HG02588 (cell line): ENCODE data around the gene JAKMIP2.

ENCODE experiments used
- ATAC-seq: cut with Tn5 transposase; IDR thresholded peaks from one replicate; pipeline ENCODE4 v1.9.1; 2021; ENCODE audit warnings: mild to moderate bottlenecking, moderate library complexity; ENCODE audit not compliant: unreplicated experiment

The JAKMIP2 gene

GRCh38 chr5:147704544-147704943, 78.0 kb downstream of the JAKMIP2 start:
- no peak for ATAC-seq

DNA sequence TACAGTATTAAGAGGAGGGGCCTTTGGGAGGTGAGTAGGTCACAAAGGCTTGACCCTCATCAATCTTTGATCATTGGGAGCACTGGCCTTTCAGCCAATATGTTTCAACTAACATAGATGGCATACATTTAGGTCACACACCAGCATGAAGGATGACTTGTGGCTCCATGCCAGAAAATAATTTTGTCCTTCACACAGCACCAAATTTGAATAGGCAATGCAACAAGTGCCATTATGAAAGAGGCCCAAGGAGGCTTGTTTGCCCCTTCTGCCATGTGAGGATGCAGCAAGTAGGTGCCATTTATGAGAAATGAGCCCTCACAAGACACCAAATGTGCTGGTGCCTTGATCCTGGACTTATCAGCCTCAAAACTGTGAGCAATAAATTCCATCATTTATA, 81.1 kb downstream of the JAKMIP2 start:
- ATAC-seq, result no peak

- ATAC-seq, result no peak
Observed at GRCh38 chr5:147699496-147700088, 82.9 kb downstream of the JAKMIP2 start.

DNA sequence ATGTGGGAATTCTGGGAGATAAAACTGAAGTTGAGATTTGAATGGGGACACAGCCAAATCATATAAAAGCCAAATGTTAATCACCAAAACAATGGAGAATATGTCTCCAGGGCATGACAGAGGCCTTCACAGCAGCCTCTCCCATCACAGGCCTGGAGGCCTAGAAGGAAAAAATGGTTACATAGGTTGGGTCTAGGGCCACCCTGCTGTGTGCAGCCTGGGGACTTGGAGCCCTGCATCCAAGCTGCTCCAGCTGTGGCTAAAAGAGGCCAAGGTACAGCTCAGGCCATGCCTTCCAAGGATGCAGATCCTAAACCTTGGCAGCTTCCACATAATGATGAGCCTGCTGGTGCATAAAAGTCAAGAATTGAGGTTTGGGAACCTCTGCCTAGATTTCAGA, 85.1 kb downstream of the JAKMIP2 start:
- ATAC-seq, result no peak

DNA sequence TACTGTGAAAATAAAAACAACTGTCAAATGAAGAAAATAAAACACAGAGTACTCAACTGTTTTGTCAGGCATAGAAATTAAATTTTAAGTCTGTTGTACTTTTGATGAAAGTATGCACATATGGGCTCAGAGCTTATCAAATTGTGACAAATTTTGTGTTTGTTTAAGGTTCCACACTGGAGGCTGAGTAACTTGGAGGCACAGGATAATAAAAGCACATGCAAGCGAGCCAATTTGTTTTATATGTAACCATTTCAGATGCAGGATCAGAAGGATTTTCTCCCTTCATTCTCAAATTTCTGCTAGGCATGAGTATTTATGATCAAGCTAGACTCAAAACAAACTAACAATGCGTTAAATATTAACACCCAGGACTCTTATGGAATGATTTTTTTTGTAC, 87.8 kb downstream of the JAKMIP2 start:
- ATAC-seq, result no peak

GRCh38 chr5:147693233-147693632, 89.3 kb downstream of the JAKMIP2 start:
- ATAC-seq, result no peak

GRCh38 chr5:147691130-147691529, 91.4 kb downstream of the JAKMIP2 start:
- no peak for ATAC-seq

DNA sequence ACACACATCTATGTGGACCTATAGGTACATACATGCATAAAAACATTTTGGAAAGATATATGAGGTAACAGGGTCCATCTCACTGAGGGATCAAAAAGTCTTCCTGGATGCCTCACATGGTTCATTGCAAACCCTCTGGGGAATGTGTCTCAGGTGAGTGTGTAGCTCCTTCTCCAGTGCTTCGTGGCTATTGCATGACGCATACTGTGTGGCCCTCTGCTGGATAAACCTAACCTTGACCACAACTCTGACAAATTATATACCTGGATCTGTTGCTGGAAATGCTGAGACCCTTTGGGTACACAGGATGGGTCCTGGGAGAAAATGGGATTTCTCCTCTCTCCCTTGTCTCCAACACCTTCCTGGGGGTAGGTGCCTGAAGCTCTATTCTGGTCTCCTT, 91.9 kb downstream of the JAKMIP2 start:
- no peak for ATAC-seq

DNA sequence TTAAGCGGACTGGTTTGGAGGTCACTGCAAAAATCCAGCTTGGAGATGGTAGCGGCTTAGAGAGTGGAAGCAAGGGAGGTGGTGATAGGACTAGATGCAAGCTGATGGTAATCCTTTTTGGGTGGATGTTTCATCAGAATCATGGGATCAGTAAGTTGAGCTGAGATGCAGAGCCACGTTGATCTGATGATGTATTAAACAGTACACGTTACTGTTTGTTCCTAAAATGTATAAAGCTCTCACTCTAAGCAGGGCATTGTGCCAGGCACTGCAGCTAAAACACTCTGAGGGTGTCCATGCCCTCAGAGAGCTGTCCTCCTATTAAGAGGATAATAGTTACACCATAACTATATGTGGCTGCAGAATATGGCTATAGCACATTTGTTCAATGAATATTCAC, 93.1 kb downstream of the JAKMIP2 start:
- ATAC-seq, result no peak

DNA sequence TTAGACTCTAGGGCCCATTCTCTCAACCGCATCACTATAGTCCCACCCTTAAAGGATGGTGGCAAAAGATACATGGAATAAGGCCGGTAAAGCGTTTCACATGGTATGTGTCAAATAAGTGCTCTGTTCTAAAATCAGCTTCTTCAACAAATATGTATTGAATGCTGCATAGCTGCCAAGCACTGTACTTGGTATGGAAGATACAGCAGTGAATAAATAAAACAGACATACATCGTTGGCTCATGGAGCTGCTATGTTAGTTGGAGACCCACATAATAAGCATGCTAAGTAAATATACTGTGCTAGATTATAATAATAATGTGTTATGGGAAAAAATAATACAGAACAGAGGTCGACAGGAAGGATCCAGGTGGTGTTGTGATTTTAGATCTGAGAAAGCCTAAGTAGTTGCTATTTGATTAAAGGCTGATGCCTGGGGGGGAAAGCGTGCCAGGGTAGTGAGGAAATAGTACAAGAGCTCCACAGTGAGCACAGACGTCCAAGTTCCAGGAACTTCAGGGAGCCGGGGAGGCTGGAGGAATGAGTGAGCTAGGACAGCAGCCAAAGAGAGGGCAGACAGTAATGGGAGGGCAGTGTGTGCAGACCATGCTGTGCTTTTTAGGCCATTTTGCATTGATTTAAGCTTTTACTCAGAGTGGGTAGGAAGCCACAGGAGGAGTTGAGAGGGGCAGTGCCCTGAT, 93.7 kb downstream of the JAKMIP2 start:
- no peak for ATAC-seq

DNA sequence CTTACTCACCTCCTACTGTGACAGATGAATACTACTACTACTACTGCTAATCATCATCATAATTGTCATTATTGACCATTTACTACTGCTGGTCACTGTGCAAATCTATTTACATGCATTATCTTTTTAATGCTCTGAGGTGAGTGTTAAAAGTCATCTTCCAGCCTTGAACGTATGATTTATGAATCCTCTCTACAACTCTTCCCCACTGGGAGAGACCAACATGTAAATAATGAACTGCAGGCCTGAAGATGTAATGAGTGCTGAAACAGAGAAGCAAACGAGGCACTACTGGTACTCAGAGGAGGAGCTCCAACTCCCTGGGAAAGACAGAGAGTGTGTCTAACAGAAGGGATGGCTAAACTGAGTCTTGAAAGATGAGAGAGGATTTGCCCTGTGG, 95.4 kb downstream of the JAKMIP2 start:
- no peak for ATAC-seq

DNA sequence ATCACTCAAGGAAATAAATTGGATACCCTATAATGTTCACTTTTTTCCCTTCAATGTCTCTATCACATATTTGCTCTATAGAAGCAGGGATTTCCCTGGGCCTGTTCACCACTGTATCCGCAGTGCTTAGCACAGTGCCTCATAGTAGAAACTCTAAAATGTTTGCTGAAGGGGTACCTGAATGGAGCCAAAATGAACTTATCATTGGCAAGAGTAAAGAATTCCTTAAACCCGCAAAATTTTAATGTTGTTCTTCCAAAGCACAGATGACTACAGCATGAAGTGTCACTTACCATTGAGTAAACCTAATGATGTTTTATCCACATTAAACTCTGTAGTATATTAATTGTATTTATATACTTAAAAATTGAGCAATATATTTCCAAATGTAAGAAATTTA, 96.1 kb downstream of the JAKMIP2 start:
- ATAC-seq, result no peak

GRCh38 chr5:147685993-147686392, 96.5 kb downstream of the JAKMIP2 start:
- no peak for ATAC-seq

DNA sequence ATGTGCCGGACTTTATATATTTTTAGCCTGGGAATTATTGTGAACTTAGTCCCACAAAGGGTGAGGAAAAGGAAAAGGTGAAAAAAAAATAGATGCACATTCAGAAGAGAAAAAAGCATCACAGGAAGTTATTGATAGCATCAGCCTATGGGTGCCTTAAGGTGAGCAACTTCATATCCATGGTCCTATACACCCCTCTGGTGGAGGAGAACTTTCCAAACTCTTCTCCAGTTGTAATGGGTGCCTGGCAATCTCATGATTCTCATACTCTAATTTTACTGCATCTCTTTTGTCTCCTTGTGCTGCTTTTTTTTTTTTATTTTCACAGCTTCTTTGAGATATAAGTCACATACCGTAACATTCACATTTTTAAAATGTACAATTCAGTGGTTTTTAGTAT, 107.4 kb downstream of the JAKMIP2 start:
- ATAC-seq, result no peak

- no peak for ATAC-seq
Observed at GRCh38 chr5:147674411-147674810, 108.1 kb downstream of the JAKMIP2 start.

- no peak for ATAC-seq
Observed at GRCh38 chr5:147673791-147674190, 108.7 kb downstream of the JAKMIP2 start.

GRCh38 chr5:147673266-147673665, 109.3 kb downstream of the JAKMIP2 start:
- ATAC-seq, result no peak

DNA sequence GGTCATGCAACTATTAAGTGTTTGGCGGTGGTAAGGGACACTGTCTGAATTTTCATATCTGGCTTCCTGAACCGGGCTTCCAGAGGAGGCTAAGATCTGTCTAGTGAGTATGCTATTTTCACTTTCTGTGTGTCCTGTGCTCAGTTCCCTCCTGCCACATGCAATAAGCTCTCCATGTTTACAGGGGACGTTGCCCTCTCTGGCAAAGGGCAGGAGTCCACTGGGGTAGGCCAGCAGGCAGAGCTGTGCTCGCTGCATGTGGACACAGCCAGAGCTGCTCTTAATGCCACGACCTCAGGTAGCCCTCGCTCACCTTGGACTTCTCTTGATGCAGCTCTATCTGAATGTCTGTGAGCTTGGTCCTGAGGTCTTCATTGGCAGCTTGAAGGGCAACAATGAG, 111.2 kb downstream of the JAKMIP2 start:
- ATAC-seq, result no peak

DNA sequence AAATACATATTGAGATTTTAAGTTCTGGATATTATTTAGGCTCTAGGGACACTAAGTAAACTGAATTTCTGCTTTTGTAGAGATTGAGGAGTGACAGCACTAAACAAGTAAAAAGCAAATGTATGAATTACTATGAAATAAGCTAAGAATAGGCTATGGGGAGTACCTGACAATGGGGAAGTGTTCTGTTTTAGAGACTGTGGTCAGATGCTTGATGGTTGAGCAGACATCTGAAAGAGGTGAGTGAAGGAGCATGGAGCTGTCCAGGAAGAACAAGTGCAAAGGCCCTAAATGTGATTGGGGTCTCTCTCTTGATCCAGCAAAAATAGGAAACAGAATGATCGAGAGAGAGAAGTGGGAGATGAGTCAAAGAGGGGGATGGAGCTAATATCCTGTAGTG, 111.7 kb downstream of the JAKMIP2 start:
- ATAC-seq, result no peak

DNA sequence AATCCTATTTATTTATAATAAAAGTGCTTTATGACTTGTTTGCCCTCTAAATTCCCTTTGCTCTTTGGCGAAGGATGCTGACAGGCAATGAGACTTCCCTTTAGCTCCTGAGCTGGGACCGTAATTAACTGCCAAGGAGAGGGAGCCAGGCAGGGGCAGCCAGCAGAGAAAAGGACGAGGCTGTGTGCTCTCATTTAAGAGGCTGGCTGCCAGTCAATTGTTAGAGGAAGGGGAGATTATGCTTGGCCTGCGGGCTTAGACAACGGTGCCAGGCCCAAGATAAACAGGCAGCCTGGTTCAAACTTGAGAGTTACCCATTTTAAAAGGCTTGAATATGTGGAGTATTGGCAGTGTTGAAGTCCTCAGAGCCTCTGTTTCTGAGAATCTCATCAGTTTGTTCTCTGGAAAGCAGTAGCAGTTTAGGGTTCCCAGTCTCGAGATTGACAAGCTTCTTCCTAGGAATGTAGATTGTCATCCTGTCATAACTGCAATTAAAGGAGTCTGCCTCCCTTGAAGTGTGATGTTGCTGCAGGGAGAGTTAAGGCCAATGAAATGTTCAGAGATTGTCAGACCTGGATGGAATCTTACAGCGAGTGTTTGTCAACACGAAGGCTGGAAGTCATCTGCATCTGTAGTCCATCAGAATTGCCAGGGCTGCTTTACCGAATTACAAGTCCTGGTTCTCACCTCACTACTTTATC, 113.2 kb downstream of the JAKMIP2 start:
- ATAC-seq, result no peak

GRCh38 chr5:147668385-147668784, 114.1 kb downstream of the JAKMIP2 start:
- ATAC-seq, result no peak

DNA sequence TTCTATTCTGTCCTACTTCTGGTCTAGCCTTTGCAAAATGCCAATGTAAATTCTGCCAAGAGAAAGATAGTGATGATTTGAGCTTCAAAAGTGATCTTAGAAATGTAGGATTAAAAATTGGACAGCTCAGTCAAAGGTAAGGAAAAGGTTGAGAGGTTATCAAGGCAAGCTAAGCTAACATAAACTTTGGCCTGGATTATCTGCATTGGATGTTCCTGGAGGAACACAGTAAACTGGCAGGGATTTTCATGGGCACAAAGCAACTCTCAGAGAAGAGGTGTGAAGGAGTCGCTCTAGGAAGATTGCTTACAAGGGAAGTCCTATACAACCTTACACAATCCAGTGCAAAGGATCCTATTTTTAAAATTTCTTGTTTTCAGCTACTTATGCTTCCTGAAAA, 115.2 kb downstream of the JAKMIP2 start:
- ATAC-seq, result no peak
